ENCODE measurements around the gene AGAP2.

- TF ChIP-seq CTCF (IDR thresholded peaks at IDR 0.05) (no peak), POLR2A (IDR thresholded peaks at IDR 0.05) (no peak)
Observed at GRCh38 chr12:57692500-57692899, 46.0 kb downstream of the AGAP2 start.

Measured in transverse colon (tissue), 3 donors.